ENCODE results near the gene SRSF7.
"Not testable (repeated sequence)": the region's sequence is repeated elsewhere in the genome, so short reads cannot be mapped to it uniquely, and the experiment has no call there.

Gene SRSF7

GRCh38 chr2:38775097-38775920, 24.1 kb upstream of the SRSF7 start:
- DNase-seq (ENCODE audit: insufficient read length, low spot score), result no peak
- no peak for TF ChIP-seq POLR2A (IDR thresholded peaks at IDR 0.05; ENCODE audit: low read depth, low read length)
- no peak for FAIRE-seq

- FAIRE-seq, result peak; percentile 75
- DNase-seq (ENCODE audit: insufficient read length, low spot score), result peak; percentile 53
- no peak for TF ChIP-seq POLR2A (IDR thresholded peaks at IDR 0.05; ENCODE audit: low read depth, low read length)
Measured at GRCh38 chr2:38771632-38772031, 20.5 kb upstream of the SRSF7 start.

- DNase-seq (ENCODE audit: insufficient read length, low spot score) (no peak), FAIRE-seq (no peak)
- no peak for TF ChIP-seq POLR2A (IDR thresholded peaks at IDR 0.05; ENCODE audit: low read depth, low read length)
Measured at GRCh38 chr2:38765551-38765950, 14.4 kb upstream of the SRSF7 start.

- FAIRE-seq, result peak; percentile 20
- TF ChIP-seq POLR2A (IDR thresholded peaks at IDR 0.05; ENCODE audit: low read depth, low read length), result no peak
Measured at GRCh38 chr2:38765149-38765548, 14.0 kb upstream of the SRSF7 start.

GRCh38 chr2:38763728-38764127, 12.6 kb upstream of the SRSF7 start:
- TF ChIP-seq POLR2A (IDR thresholded peaks at IDR 0.05; ENCODE audit: low read depth, low read length), result no peak
- FAIRE-seq, result no peak
- no peak for DNase-seq (ENCODE audit: insufficient read length, low spot score)

More at GRCh38 chr2:38765149-38765548, 14.0 kb upstream of the SRSF7 start:
- DNase-seq (ENCODE audit: insufficient read length, low spot score), result no peak

- FAIRE-seq (no peak), DNase-seq (ENCODE audit: insufficient read length, low spot score) (no peak)
- no peak for TF ChIP-seq POLR2A (IDR thresholded peaks at IDR 0.05; ENCODE audit: low read depth, low read length)
Measured at GRCh38 chr2:38763228-38763627, 12.1 kb upstream of the SRSF7 start.

GRCh38 chr2:38755891-38756290, 4.7 kb upstream of the SRSF7 start:
- not testable (repeated sequence) for DNase-seq (ENCODE audit: insufficient read length, low spot score); FAIRE-seq

- no peak for TF ChIP-seq POLR2A (IDR thresholded peaks at IDR 0.05; ENCODE audit: low read depth, low read length)
- DNase-seq (ENCODE audit: insufficient read length, low spot score) (no peak), FAIRE-seq (no peak)
Measured at GRCh38 chr2:38754506-38754905, 3.3 kb upstream of the SRSF7 start.

- FAIRE-seq (no peak), DNase-seq (ENCODE audit: insufficient read length, low spot score) (no peak)
- no peak for TF ChIP-seq POLR2A (IDR thresholded peaks at IDR 0.05; ENCODE audit: low read depth, low read length)
Measured at GRCh38 chr2:38754049-38754448, 2.9 kb upstream of the SRSF7 start.

- no peak for TF ChIP-seq POLR2A (IDR thresholded peaks at IDR 0.05; ENCODE audit: low read depth, low read length)
- DNase-seq (ENCODE audit: insufficient read length, low spot score), result no peak
- FAIRE-seq, result no peak
Measured at GRCh38 chr2:38751596-38752410, 642 bp upstream of the SRSF7 start.

GRCh38 chr2:38750011-38750890, 910 bp downstream of the SRSF7 start:
- no peak for FAIRE-seq
- TF ChIP-seq POLR2A (IDR thresholded peaks at IDR 0.05; ENCODE audit: low read depth, low read length), result peak; percentile 61
- DNase-seq (ENCODE audit: insufficient read length, low spot score), result peak; percentile 26

- DNase-seq (ENCODE audit: insufficient read length, low spot score) (no peak), FAIRE-seq (no peak)
Measured at GRCh38 chr2:38748943-38749804, 2.0 kb downstream of the SRSF7 start.

GRCh38 chr2:38748391-38748790, 2.8 kb downstream of the SRSF7 start:
- no peak for TF ChIP-seq POLR2A (IDR thresholded peaks at IDR 0.05; ENCODE audit: low read depth, low read length)
- FAIRE-seq (no peak), DNase-seq (ENCODE audit: insufficient read length, low spot score) (no peak)

More at GRCh38 chr2:38748943-38749804, 2.0 kb downstream of the SRSF7 start:
- TF ChIP-seq POLR2A (IDR thresholded peaks at IDR 0.05; ENCODE audit: low read depth, low read length), result no peak

Measured in H54 (cell line).